ENCODE measurements around the gene HCRTR1.

The HCRTR1 gene

DNA sequence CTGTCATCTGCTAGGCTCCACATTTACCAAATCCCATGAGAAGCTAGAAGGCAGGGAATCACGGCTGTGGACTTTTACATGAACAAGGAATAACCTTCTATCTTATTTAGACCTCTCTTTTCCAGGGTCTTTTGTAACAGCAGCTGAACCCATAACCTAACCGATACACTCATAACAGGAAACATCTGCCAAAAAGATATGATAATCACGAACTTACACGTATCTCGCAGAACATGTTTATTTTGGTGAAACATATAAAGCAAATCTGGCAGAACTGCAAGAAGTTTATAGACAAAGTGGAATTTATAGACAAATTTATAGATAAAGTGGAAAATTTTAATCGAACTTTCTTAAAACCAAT is 20.8 kb upstream of the HCRTR1 start:
- DNase-seq (ENCODE audit: low read depth in 2 of 2, low spot score in 1 of 2), result no peak

DNA sequence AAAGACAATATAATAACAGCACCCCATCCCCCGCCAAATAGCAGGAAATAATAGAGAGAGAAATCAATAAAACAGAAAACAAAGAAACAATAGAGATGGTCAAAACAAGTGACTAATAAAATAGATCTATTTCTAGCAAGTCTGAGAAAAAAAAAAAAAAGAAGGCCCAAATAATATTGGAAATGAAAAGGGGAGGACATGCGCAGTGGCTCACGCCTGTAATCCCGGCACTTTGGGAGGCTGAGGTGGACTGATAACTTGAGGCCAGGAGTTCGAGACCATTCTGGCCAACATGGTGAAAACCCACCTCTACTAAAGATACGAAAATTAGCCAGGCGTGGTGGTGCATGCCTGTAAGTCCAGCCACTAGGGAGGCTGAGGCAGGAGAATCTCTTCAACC is 18.5 kb upstream of the HCRTR1 start:
- DNase-seq (ENCODE audit: low read depth in 2 of 2, low spot score in 1 of 2), result no peak

- DNase-seq (ENCODE audit: low read depth in 2 of 2, low spot score in 1 of 2), result no peak
Observed at GRCh38 chr1:31600641-31601040, 16.8 kb upstream of the HCRTR1 start.

DNA sequence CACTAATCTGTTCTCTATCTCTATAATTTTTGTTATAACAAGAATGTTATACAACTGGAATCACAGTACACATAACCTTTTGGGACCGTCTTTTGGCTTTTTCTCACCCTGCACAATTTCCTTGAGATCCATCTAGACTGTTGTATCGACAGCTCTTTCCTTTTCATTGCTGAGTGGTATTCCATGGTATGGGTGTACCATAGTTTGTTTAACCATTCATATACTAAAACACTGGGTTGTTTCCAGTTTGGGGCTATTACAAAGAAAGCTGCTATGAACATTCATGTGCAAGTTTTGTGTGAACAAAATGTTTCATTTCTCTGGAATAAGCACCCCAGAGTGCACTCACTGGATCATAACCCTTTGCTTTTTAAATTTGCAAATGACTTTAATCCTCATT is 15.4 kb upstream of the HCRTR1 start:
- no peak for DNase-seq (ENCODE audit: low read depth in 2 of 2, low spot score in 1 of 2)

DNA sequence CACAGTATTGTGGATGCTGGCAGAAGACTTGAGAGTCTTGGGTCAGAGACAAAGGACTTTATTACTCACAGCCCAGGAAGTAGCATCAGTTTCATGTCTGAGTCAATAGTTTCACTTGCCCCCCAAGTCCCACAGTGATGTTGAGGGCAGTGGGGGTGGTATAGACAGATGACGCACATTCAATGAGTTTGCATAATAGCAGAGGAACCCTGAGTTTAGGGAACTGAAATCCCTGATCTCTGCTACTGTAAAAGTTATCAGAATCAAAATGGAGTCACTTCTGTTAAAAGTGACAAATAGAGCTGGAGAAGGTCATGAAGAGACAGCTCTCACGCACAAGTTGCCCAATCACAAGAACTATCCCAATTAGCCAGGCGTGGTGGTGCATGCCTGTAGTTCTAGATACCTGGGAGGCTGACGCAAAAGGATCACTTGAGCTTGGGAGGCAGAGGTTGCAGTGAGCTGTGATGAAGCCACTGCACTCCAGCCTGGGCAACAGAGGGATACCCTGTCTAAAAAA is 11.5 kb upstream of the HCRTR1 start:
- DNase-seq (ENCODE audit: low read depth in 2 of 2, low spot score in 1 of 2), result no peak

DNA sequence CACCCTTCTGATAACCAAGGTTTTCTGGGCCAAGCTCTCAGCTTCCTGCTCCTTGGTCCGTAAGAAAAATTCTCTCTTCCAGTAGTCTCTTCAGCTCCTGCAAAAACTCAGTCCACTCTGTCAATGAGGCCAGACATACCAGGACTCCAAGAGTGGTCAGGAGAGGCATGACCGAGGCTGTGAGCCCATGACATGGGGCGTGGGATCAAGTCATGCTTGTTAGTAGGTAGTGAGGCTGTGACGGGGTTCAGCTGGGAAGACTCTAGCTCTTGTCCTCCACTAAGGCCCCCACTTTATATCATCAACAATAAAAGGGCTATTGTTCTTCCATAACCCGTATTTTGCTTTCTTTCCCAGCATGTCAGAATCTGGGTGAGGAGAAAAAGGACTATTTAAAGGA is 10.1 kb upstream of the HCRTR1 start:
- DNase-seq (ENCODE audit: low read depth in 2 of 2, low spot score in 1 of 2), result no peak

DNA sequence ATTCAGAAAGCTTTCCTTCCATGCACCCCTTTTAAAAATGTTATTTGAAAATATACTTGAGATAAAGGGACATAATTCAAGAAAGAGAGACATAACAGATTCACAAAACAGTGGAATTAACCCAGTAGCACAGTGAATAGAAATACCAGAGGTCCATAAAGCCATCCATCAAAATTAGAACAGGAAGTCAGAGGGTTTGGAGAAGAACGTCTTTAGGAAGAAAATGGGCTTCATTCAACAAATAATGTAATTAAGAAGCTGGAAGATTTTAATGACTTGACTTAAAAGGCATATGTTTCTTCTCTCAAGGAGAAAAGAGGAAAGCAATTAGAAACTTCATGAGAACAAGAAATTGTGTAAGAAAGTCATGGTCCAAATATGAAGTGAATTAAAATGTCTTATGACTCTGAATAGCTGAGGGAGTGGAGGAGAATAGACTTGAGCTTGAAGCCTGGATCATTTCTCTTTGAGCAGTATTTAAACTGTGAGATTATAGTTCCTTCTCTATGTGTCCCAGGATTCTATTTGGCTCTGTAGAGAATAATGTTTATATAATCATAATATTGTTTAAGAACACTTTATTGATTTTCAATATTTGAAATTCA is 7.9 kb upstream of the HCRTR1 start:
- no peak for DNase-seq (ENCODE audit: low read depth in 2 of 2, low spot score in 1 of 2)

GRCh38 chr1:31614414-31615005 is 3.0 kb upstream of the HCRTR1 start:
- DNase-seq (ENCODE audit: low read depth in 2 of 2, low spot score in 1 of 2), result no peak

GRCh38 chr1:31615414-31615813 is 2.1 kb upstream of the HCRTR1 start:
- DNase-seq (ENCODE audit: low read depth in 2 of 2, low spot score in 1 of 2), result no peak

- no peak for DNase-seq (ENCODE audit: low read depth in 2 of 2, low spot score in 1 of 2)
Observed at GRCh38 chr1:31615939-31616338, 1.6 kb upstream of the HCRTR1 start.

- DNase-seq (ENCODE audit: low read depth in 2 of 2, low spot score in 1 of 2), result no peak
Observed at GRCh38 chr1:31617916-31618746, 642 bp downstream of the HCRTR1 start.

DNA sequence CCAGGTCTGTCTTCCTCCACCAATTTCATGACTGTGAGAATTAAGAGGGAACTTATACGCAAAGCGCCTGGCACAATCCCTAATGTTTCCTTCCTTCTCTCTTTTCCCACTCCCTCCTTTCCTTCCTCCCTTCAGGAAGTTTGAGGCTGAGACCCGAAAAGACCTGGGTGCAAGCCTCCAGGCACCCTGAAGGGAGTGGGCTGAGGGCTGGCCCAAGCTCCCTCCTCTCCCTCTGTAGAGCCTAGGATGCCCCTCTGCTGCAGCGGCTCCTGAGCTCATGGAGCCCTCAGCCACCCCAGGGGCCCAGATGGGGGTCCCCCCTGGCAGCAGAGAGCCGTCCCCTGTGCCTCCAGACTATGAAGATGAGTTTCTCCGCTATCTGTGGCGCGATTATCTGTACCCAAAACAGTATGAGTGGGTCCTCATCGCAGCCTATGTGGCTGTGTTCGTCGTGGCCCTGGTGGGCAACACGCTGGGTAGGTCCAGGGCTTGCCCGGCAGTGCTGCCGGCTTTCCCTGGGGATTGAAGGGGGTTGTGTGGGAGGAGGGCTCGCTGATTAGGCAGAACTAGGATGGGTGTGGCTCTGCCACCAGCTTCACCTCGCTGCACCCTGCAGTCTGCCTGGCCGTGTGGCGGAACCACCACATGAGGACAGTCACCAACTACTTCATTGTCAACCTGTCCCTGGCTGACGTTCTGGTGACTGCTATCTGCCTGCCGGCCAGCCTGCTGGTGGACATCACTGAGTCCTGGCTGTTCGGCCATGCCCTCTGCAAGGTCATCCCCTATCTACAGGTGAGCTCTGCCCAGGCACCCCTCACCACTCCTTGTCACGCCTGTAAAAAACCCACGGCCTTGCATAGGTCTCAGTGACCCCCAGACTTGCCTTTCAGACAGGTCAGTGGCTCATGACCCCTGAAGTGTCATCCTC is 1.7 kb downstream of the HCRTR1 start:
- DNase-seq (ENCODE audit: low read depth in 2 of 2, low spot score in 1 of 2), result no peak

GRCh38 chr1:31620631-31621497 is 3.4 kb downstream of the HCRTR1 start:
- no peak for DNase-seq (ENCODE audit: low read depth in 2 of 2, low spot score in 1 of 2)

GRCh38 chr1:31621498-31621820 is 4.0 kb downstream of the HCRTR1 start:
- DNase-seq (ENCODE audit: low read depth in 2 of 2, low spot score in 1 of 2), result no peak

- DNase-seq (ENCODE audit: low read depth in 2 of 2, low spot score in 1 of 2), result no peak
Observed at GRCh38 chr1:31621847-31622730, 4.6 kb downstream of the HCRTR1 start.

DNA sequence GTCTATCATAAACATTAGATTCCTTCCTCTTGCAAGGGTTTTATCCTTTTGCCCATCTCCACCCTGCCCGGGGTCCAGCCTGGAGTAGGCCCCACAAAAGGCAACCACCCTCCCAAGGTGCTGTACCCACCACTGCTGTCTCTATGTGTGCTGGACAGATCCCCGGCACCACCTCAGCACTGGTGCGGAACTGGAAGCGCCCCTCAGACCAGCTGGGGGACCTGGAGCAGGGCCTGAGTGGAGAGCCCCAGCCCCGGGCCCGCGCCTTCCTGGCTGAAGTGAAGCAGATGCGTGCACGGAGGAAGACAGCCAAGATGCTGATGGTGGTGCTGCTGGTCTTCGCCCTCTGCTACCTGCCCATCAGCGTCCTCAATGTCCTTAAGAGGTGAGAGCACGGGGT is 5.9 kb downstream of the HCRTR1 start:
- DNase-seq (ENCODE audit: low read depth in 2 of 2, low spot score in 1 of 2), result no peak

GRCh38 chr1:31624309-31624708 is 6.8 kb downstream of the HCRTR1 start:
- no peak for DNase-seq (ENCODE audit: low read depth in 2 of 2, low spot score in 1 of 2)

GRCh38 chr1:31624731-31625514 is 7.4 kb downstream of the HCRTR1 start:
- no peak for DNase-seq (ENCODE audit: low read depth in 2 of 2, low spot score in 1 of 2)
